K562 (cell line): ENCODE measurements around the gene LRRC71. TPM values are rescaled to one million over a fixed set of nuclear protein-coding genes. Genes with fewer than 3 reads are reported as not detected.

ENCODE experiments used
- ZNF512 ChIP-seq: IDR thresholded peaks from 2 replicates; pipeline ENCODE4 v1.6.1; 2016; ENCODE audit warnings: missing genetic modification characterization, missing compliant biosample characterization
- polyA plus RNA-seq, 8 experiments: library from polyadenylated mRNA; depleted of rRNA in 4 of 8; stranded (reverse) in 5 of 8; unstranded in 3 of 8; fragments of >200 nt; fragmentation: Nextera tagmentation in 2 of 8; fragmentation: Illumina TruSeq in 1 of 8; extraction: Ambion mirVana in 2 of 8; extraction: Trizol in 1 of 8; gene quantifications; 2 replicates each; pipeline versions ENCODE4 v1.2.1 to v1.2.3, GENCODE V29; 2011 to 2014; ENCODE audit warnings: inconsistent platforms in 1 of 8, missing spikeins in 1 of 8
- total RNA-seq, 7 experiments: library from RNA; depleted of rRNA in 6 of 7; stranded (reverse); fragments of >200 nt in 6 of 7; fragmentation: Illumina TruSeq in 2 of 7; extraction: Trizol in 2 of 7; gene quantifications; 2 replicates each; pipeline versions ENCODE4 v1.2.1 to v1.2.3, GENCODE V29; 2011 to 2021; ENCODE audit warnings: low replicate concordance in 1 of 7
- TF ChIP-seq, protein P1 (sequence below): sonication (generic); formaldehyde crosslinking; IDR thresholded peaks from 2 replicates; pipeline ENCODE4 v1.8.0; 2023; ENCODE audit warnings: missing genetic modification reagents, mild to moderate bottlenecking, borderline replicate concordance

The LRRC71 gene
- total and polyA plus RNA-seq, 9 of the 15 experiments (the other 6 are each of a cell fraction or from before 2014, with no cell fraction given): 0.06 to 1.2 (median 0.51) TPM; not detected in 1

DNA sequence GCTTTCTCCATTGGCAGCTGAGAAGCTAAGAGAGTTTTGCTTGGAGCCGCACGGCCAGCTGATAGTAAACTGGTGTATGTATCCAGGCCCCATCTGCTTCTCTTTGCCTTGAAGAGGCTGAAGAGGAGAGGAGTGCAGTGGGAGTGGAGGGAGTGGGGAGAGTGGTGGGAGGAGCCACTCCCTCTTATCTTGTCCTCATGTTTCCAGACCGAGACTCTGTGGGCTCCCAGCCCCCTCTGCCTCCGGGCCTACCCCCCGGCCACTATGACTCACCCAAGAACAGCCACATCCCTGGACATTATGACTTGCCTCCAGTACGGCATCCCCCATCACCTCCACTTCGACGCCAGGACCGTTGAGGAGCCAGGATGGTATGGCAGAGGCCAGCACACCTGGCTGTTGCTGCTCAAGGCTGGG lies 6.0 kb upstream of the LRRC71 start (continued):
- TF ChIP-seq, protein P1, sequence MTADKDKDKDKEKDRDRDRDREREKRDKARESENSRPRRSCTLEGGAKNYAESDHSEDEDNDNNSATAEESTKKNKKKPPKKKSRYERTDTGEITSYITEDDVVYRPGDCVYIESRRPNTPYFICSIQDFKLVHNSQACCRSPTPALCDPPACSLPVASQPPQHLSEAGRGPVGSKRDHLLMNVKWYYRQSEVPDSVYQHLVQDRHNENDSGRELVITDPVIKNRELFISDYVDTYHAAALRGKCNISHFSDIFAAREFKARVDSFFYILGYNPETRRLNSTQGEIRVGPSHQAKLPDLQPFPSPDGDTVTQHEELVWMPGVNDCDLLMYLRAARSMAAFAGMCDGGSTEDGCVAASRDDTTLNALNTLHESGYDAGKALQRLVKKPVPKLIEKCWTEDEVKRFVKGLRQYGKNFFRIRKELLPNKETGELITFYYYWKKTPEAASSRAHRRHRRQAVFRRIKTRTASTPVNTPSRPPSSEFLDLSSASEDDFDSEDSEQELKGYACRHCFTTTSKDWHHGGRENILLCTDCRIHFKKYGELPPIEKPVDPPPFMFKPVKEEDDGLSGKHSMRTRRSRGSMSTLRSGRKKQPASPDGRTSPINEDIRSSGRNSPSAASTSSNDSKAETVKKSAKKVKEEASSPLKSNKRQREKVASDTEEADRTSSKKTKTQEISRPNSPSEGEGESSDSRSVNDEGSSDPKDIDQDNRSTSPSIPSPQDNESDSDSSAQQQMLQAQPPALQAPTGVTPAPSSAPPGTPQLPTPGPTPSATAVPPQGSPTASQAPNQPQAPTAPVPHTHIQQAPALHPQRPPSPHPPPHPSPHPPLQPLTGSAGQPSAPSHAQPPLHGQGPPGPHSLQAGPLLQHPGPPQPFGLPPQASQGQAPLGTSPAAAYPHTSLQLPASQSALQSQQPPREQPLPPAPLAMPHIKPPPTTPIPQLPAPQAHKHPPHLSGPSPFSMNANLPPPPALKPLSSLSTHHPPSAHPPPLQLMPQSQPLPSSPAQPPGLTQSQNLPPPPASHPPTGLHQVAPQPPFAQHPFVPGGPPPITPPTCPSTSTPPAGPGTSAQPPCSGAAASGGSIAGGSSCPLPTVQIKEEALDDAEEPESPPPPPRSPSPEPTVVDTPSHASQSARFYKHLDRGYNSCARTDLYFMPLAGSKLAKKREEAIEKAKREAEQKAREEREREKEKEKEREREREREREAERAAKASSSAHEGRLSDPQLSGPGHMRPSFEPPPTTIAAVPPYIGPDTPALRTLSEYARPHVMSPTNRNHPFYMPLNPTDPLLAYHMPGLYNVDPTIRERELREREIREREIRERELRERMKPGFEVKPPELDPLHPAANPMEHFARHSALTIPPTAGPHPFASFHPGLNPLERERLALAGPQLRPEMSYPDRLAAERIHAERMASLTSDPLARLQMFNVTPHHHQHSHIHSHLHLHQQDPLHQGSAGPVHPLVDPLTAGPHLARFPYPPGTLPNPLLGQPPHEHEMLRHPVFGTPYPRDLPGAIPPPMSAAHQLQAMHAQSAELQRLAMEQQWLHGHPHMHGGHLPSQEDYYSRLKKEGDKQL (CRISPR knock-in tag): no peak
- no peak for TF ChIP-seq ZNF512 (tag)
